IMR-90 (cell line): ENCODE data around the gene TM4SF18. TPM values are rescaled to one million over a fixed set of nuclear protein-coding genes. Genes with fewer than 3 reads are reported as not detected.
"Not testable (repeated sequence)": the region's sequence is repeated elsewhere in the genome, so short reads cannot be mapped to it uniquely, and the experiment has no call there.

ENCODE experiments used
- ATAC-seq: fragments of 200-7000 bp; cut with Tn5 transposase; 2 replicates; pipeline ENCODE4 v1.9.1; 2020; ENCODE audit warnings: low read depth, mild to moderate bottlenecking, moderate library complexity
- BruUV-seq: library from RNA; stranded (reverse); fragments of 400-500 nt; replicated peaks from 2 replicates; lab custom pipeline; 2021; lab: Mats Ljungman, UMichigan
- CTCF ChIA-PET: fragments of 300-600 bp; formaldehyde crosslinking; extraction: SDS; loops from one replicate; lab custom pipeline; 2021; ENCODE audit warnings: antibody characterized with exemption; lab: Yijun Ruan, JAX
- POLR2A ChIA-PET: fragments of 300-600 bp; sonication (Branson Sonifier 250); formaldehyde crosslinking; loops from one replicate; lab custom pipeline; 2022; ENCODE audit warnings: antibody characterized with exemption; ENCODE audit not compliant: unreplicated experiment; lab: Charles Lee
- DNase-seq: peaks from one replicate; pipeline ENCODE4 v3.0.0; 2013
- H2AFZ ChIP-seq: replicated peaks from 2 replicates; pipeline ENCODE3; 2013; ENCODE audit warnings: low read length, mild to moderate bottlenecking; ENCODE audit not compliant: poor library complexity
- H2AK5ac ChIP-seq: 2 replicates; pipeline ENCODE4 v1.6.1; 2013; ENCODE audit warnings: low read depth, low read length, inconsistent platforms
- H2AK9ac ChIP-seq: replicated peaks from 2 replicates; pipeline ENCODE3; 2013; ENCODE audit warnings: mild to moderate bottlenecking, low read depth, low read length, moderate library complexity; ENCODE audit not compliant: poor library complexity
- H2BK120ac ChIP-seq: 2 replicates; pipeline ENCODE4 v1.6.1; 2013; ENCODE audit warnings: low read depth, low read length, inconsistent platforms
- H2BK15ac ChIP-seq: 3 replicates; pipeline ENCODE4 v1.6.1; 2013; ENCODE audit warnings: low read depth, low read length, inconsistent platforms
- H2BK20ac ChIP-seq: 2 replicates; pipeline ENCODE4 v1.6.1; 2013; ENCODE audit warnings: low read depth, mild to moderate bottlenecking, inconsistent platforms, low read length, moderate library complexity
- H2BK5ac ChIP-seq: 2 replicates; pipeline ENCODE4 v1.6.1; 2013; ENCODE audit warnings: mild to moderate bottlenecking, low read depth, low read length, inconsistent platforms; ENCODE audit not compliant: poor library complexity, severe bottlenecking
- H3K14ac ChIP-seq: replicated peaks from 2 replicates; pipeline ENCODE4 v1.6.1; 2013; ENCODE audit warnings: low read depth, low read length, inconsistent platforms
- H3K18ac ChIP-seq: 2 replicates; pipeline ENCODE4 v1.6.1; 2013; ENCODE audit warnings: low read depth, low read length, control low read depth
- H3K23ac ChIP-seq: 2 replicates; pipeline ENCODE4 v1.6.1; 2013; ENCODE audit warnings: low read depth, low read length, inconsistent platforms
- H3K27ac ChIP-seq: 2 replicates; pipeline ENCODE4 v1.5.1; 2013; ENCODE audit warnings: mild to moderate bottlenecking, control low read depth, low read length; ENCODE audit not compliant: insufficient read depth
- H3K27me3 ChIP-seq: 2 replicates; pipeline ENCODE4 v1.6.1; 2013; ENCODE audit warnings: low read length; ENCODE audit not compliant: control insufficient read depth, insufficient read depth
- H3K36me3 ChIP-seq: 2 replicates; pipeline ENCODE4 v1.6.1; 2013; ENCODE audit warnings: low read length, mixed read lengths; ENCODE audit not compliant: control insufficient read depth, insufficient read depth
- H3K4ac ChIP-seq: 2 replicates; pipeline ENCODE4 v1.6.1; 2013; ENCODE audit warnings: low read depth, low read length, inconsistent platforms
- H3K4me1 ChIP-seq: 2 replicates; pipeline ENCODE4 v1.6.1; 2013; ENCODE audit warnings: low read length, mixed read lengths; ENCODE audit not compliant: control insufficient read depth, insufficient read depth
- H3K4me2 ChIP-seq: 2 replicates; pipeline ENCODE4 v1.6.1; 2013; ENCODE audit warnings: low read depth, mild to moderate bottlenecking, control low read depth, low read length, moderate library complexity
- H3K4me3 ChIP-seq: 2 replicates; pipeline ENCODE4 v1.5.1; 2013; ENCODE audit warnings: low read depth, mild to moderate bottlenecking, control low read depth, low read length, moderate library complexity; ENCODE audit not compliant: insufficient read depth
- H3K56ac ChIP-seq: 2 replicates; pipeline ENCODE4 v1.6.1; 2013; ENCODE audit warnings: low read length, inconsistent platforms; ENCODE audit not compliant: insufficient read depth; ENCODE audit errors: extremely low read depth
- H3K79me1 ChIP-seq, 2 experiments: 2 replicates each; pipeline ENCODE4 v1.6.1; 2013; ENCODE audit warnings: low read length in 2 of 2, inconsistent platforms in 1 of 2, low read depth in 1 of 2
- H3K9ac ChIP-seq: 2 replicates; pipeline ENCODE4 v1.6.1; 2013; ENCODE audit warnings: low read depth, low read length, control low read depth
- H3K9me1 ChIP-seq: 2 replicates; pipeline ENCODE4 v1.6.1; 2013; ENCODE audit warnings: low read length, inconsistent platforms; ENCODE audit not compliant: insufficient read depth
- H3K9me3 ChIP-seq: 2 replicates; pipeline ENCODE4 v1.6.1; 2013; ENCODE audit warnings: low read length; ENCODE audit not compliant: control insufficient read depth, insufficient read depth
- H4K20me1 ChIP-seq: 2 replicates; pipeline ENCODE4 v1.6.1; 2013; ENCODE audit warnings: low read length, inconsistent platforms; ENCODE audit not compliant: insufficient read depth
- H4K5ac ChIP-seq: 2 replicates; pipeline ENCODE4 v1.6.1; 2013; ENCODE audit warnings: mild to moderate bottlenecking, low read depth, low read length, control low read depth
- H4K8ac ChIP-seq, 2 experiments: 2 replicates each; pipeline ENCODE4 v1.6.1; 2013; ENCODE audit warnings: low read depth in 2 of 2, low read length in 2 of 2, control low read depth in 1 of 2, inconsistent platforms in 1 of 2
- H4K91ac ChIP-seq: 2 replicates; pipeline ENCODE4 v1.6.1; 2013; ENCODE audit warnings: low read depth, low read length, inconsistent platforms; ENCODE audit not compliant: insufficient read depth
- BHLHE40 ChIP-seq: fragments of 150-350 bp; IDR thresholded peaks from 2 replicates; pipeline ENCODE4 v1.6.1; 2016; ENCODE audit warnings: mild to moderate bottlenecking, low read depth, low read length
- FOS ChIP-seq: fragments of 150-350 bp; IDR thresholded peaks from 2 replicates; pipeline ENCODE4 v1.6.1; 2016; ENCODE audit warnings: low read depth, low read length
- MXI1 ChIP-seq: IDR thresholded peaks from 2 replicates; pipeline ENCODE4 v1.6.1; 2012; ENCODE audit warnings: low read depth, mild to moderate bottlenecking, low read length, moderate library complexity, borderline replicate concordance
- NFE2L2 ChIP-seq: fragments of 150-350 bp; IDR thresholded peaks from 2 replicates; pipeline ENCODE4 v1.6.1; 2016; ENCODE audit warnings: low read depth, mild to moderate bottlenecking, low read length
- WGBS, 2 experiments: methylation state at CpG; one replicate each; pipeline versions ENCODE4 v1.1.5 to v1.1.7; 2013; ENCODE audit warnings: missing lambda C conversion rate in 2 of 2; ENCODE audit not compliant: insufficient read length in 1 of 2; ENCODE audit errors: extremely low coverage in 2 of 2; 5-methylcytosine and 5-hydroxymethylcytosine counted together
- dilution Hi-C: fragments of 300-500 bp; cut with HindIII; formaldehyde crosslinking; loops from one replicate; pipeline ENCODE4 v1.14.3; 2018; ENCODE audit warnings: low sequenced_read_pairs; ENCODE audit not compliant: unreplicated experiment
- in situ Hi-C: fragments of 300-500 bp; cut with MboI; formaldehyde crosslinking; loops from 3 replicates; pipeline ENCODE4 v1.14.3; 2019; ENCODE audit warnings: low sequenced_read_pairs, inconsistent platforms, mixed read lengths
- intact Hi-C: fragments of 100-400 bp; cut with micrococcal nuclease; formaldehyde crosslinking; loops from 2 replicates; pipeline ENCODE4 v1.10.0; 2022
- polyA plus RNA-seq, 3 experiments: library from polyadenylated mRNA; depleted of rRNA; stranded (reverse); fragments of >200 nt; gene quantifications; 2 replicates each; pipeline ENCODE4 v1.2.3, GENCODE V29; 2012; ENCODE audit warnings: low replicate concordance in 1 of 3
- total RNA-seq: library from RNA; depleted of rRNA; stranded (reverse); fragments of >200 nt; gene quantifications from 2 replicates; pipeline ENCODE4 v1.2.3, GENCODE V29; 2012

The TM4SF18 gene
- total and polyA plus RNA-seq, 2 of the 4 experiments (the other 2 are of a cell fraction), result under 0.01 TPM; not detected in 1

DNA sequence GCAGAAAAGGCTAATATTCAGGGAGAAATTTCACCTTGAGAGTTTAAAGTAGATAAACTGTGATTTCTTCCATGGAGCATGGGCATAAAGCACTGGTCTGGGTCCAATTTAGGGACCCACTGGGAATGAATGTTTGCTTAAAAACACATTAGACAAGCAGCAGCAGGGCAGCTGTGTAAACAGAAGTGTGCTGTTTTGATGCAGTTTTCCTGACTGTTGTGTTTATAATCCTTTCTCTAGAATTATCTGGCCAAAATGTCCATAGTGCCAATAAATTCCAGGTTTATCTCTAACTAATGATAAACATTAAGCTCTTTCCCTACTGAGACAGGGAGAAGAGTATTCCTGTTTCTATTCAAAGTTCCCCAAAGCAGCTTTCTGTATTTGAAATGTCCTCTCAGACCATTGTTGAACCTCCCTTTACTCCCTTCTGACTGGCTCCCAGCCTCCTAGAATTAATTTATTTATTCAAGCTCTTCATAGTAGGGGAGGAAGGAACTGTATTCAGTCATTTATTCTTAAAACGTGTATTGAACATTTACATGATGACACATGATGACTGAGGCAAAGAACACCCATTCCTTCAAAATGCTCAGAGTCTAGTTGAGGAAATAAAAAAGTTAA, 7.0 kb upstream of the TM4SF18 start (continued):
- no peak for TF ChIP-seq BHLHE40

DNA sequence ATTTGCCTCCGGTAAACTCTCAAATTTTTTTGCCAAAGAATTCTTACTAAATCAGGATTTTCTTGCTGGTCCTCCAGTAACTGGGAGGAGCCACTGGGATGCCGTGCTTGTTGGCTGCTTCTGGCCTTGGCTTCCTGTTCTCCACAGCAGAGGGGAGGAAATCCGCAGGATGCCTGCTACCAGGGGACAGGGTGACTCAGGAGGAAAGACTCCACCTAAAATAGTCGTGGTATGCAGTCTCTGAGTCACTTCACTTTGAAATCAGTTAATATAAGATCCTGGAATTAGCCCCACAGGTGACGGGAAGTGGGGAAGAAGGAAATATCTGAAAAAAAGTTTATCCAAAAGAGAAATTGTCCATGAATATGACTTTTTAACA, 6.5 kb upstream of the TM4SF18 start:
- WGBS, 2 experiments, result 0% methylated on average over 1 of the region's 5 CpGs; no CpG with 5 or more reads in 1 of the 2 experiments
- peak overlapping the region; percentile 98 for H2BK5ac ChIP-seq
- H3K56ac ChIP-seq, result peak overlapping the region; percentile 96
- H3K9ac ChIP-seq, result no peak overlapping the region
- H3K27me3 ChIP-seq, result no peaks in the 10 kb centered on the region
- H3K36me3 ChIP-seq, result no peaks in the 10 kb centered on the region
- TF ChIP-seq NFE2L2, result no peak; the same call in 1 of the 2 replicates
- no peak for TF ChIP-seq MXI1
- peak; percentile 44; the same call in 1 of the 2 replicates for TF ChIP-seq BHLHE40
- peak; percentile 80 for TF ChIP-seq FOS
- ChIA-PET POLR2A (no interaction called here), CTCF (interaction anchor here (0.9 kb wide), 2 partner anchors 12 to 16 kb away, joined by 3 to 4 read pairs; no protein-coding TSS in a partner anchor)
- no peak overlapping the region for H3K18ac ChIP-seq
- ATAC-seq (peak; percentile 94), DNase-seq (peak; percentile 97)
- no peak overlapping the region; the same call in 1 of the 2 replicates for H2BK20ac ChIP-seq
- peak overlapping the region; percentile 91; the same call in 1 of the 2 replicates for H4K91ac ChIP-seq
- peaks cover 11% of the 10 kb centered on the region; the same call in 1 of the 2 replicates for H3K9me1 ChIP-seq
- no peaks in the 10 kb centered on the region for H3K9me3 ChIP-seq
- H3K79me1 ChIP-seq, result peaks cover 0 to 9% of the 10 kb centered on the region in 2 experiments; a peak in 1 of 4 replicates
- peak overlapping the region; percentile 98; the same call in 1 of the 2 replicates for H3K4ac ChIP-seq
- intact Hi-C loops (no loop called here), dilution Hi-C loops (no loop called here), in situ Hi-C loops (loop anchor here (10.0 kb wide), 1 partner anchor 385 kb away; no protein-coding TSS in a partner anchor)
- peak overlapping the region; percentile 56 for H3K27ac ChIP-seq
- no TSS peak for BruUV-seq
- no peak overlapping the region for H2AK5ac ChIP-seq
- no peak overlapping the region for H4K5ac ChIP-seq
- H3K14ac ChIP-seq, result peak overlapping the region; percentile 95; the same call in 1 of the 2 replicates
- H3K4me3 ChIP-seq, result no peak overlapping the region
- peak overlapping the region; percentile 60; the same call in 1 of the 2 replicates for H3K4me2 ChIP-seq
- peak overlapping the region; percentile 98 for H2BK120ac ChIP-seq
- H4K8ac ChIP-seq, result peak overlapping the region; percentile 59 to 94
- no peak overlapping the region for H2AFZ ChIP-seq
- peak overlapping the region; percentile 84; the same call in 1 of the 3 replicates for H2BK15ac ChIP-seq
- H3K23ac ChIP-seq, result no peak overlapping the region; the same call in 1 of the 2 replicates
- no peaks in the 10 kb centered on the region for H4K20me1 ChIP-seq
- no peak overlapping the region for H2AK9ac ChIP-seq
- H3K4me1 ChIP-seq, result peaks cover 14% of the 10 kb centered on the region

DNA sequence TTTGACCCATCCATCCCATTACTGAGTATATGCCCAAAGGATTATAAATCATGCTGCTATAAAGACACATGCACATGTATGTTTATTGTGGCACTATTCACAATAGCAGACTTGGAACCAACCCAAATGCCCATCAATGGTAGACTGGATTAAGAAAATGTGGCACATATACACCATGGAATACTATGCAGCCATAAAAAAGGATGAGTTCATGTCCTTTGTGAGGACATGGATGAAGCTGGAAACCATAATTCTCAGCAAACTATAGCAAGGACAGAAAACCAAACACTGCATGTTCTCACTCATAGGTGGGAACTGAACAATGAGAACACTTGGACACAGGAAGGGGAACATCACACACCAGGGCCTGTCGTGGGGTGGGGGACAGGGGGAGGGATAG, 4.0 kb upstream of the TM4SF18 start:
- intact Hi-C loops, H3K79me1 ChIP-seq, H3K27me3 ChIP-seq, H2AK9ac ChIP-seq, ATAC-seq, POLR2A ChIA-PET, BruUV-seq, H2BK5ac ChIP-seq, H4K91ac ChIP-seq, H3K4me2 ChIP-seq, H2AFZ ChIP-seq, H4K8ac ChIP-seq, H3K9me1 ChIP-seq, H4K5ac ChIP-seq, H3K4me3 ChIP-seq, H2BK20ac ChIP-seq, H3K9me3 ChIP-seq, H3K9ac ChIP-seq, H3K18ac ChIP-seq, H3K36me3 ChIP-seq, H4K20me1 ChIP-seq, H3K4ac ChIP-seq, CTCF ChIA-PET, DNase-seq, H3K14ac ChIP-seq, H3K23ac ChIP-seq, H3K27ac ChIP-seq, H2AK5ac ChIP-seq, H2BK15ac ChIP-seq, H2BK120ac ChIP-seq, H3K56ac ChIP-seq, dilution Hi-C loops: not testable (repeated sequence)
- peaks cover 13% of the 10 kb centered on the region for H3K4me1 ChIP-seq
- in situ Hi-C loops, result loop anchor here (10.0 kb wide), 1 partner anchor 383 kb away; no protein-coding TSS in a partner anchor
- no CpG with 5 or more reads among the region's 1 CpG for WGBS, 2 experiments
